Stomach (tissue), 9 donors: ENCODE results near the gene CREB3L1. TPM values are rescaled to one million over a fixed set of nuclear protein-coding genes. Genes with fewer than 3 reads are reported as not detected.
A peak's percentile ranks its signal among the peaks of the same experiment; 100 is the strongest.
"Not testable (repeated sequence)": the region's sequence is repeated elsewhere in the genome, so short reads cannot be mapped to it uniquely, and the experiment has no call there.

Experiments used
- DNase-seq, 2 donors: peaks; one replicate each; pipeline versions ENCODE4 v3.0.0 to v3.0.0-alpha.2; 2013 to 2019
- H3K27ac ChIP-seq, 5 donors: fragments of 200-600 bp in 4 of 5; sonication (generic) in 4 of 5; one replicate each; pipeline ENCODE4 v1.5.1; 2013 to 2019; ENCODE audit warnings: mild to moderate bottlenecking in 1 of 5, moderate library complexity in 1 of 5
- H3K27me3 ChIP-seq, 3 donors: fragments of 200-600 bp; sonication (generic); one replicate each; pipeline ENCODE4 v1.5.1; 2017 to 2019; ENCODE audit warnings: mixed run types in 1 of 3
- H3K36me3 ChIP-seq, 4 donors: fragments of 200-600 bp; sonication (generic); 1 replicate in 3 of 4; 2 replicates in 1 of 4; pipeline ENCODE4 v1.5.1; 2016 to 2019
- H3K4me1 ChIP-seq, 4 donors: fragments of 200-600 bp; sonication (generic); one replicate each; pipeline ENCODE4 v1.5.1; 2016 to 2019
- H3K4me3 ChIP-seq, 4 donors: fragments of 200-600 bp; sonication (generic) in 3 of 4; one replicate each; pipeline ENCODE4 v1.5.1; 2016 to 2019; ENCODE audit warnings: mild to moderate bottlenecking in 1 of 4
- H3K9me3 ChIP-seq, 4 donors: fragments of 200-600 bp; sonication (generic); one replicate each; pipeline ENCODE4 v1.5.1; 2016 to 2019
- EP300 ChIP-seq: sonication (generic); formaldehyde crosslinking; IDR thresholded peaks from one replicate; pipeline ENCODE4 v1.6.1; 2017; ENCODE audit warnings: antibody characterized with exemption
- POLR2A ChIP-seq, 4 donors: fragments of 450-650 bp; IDR thresholded peaks; one replicate each; pipeline ENCODE4 v1.6.1; 2016; ENCODE audit warnings: antibody characterized with exemption in 4 of 4, control low read depth in 2 of 4, mild to moderate bottlenecking in 1 of 4, moderate library complexity in 1 of 4
- POLR2AphosphoS5 ChIP-seq, 3 donors: sonication (generic); formaldehyde crosslinking; IDR thresholded peaks; one replicate each; pipeline ENCODE4 v1.6.1; 2016; ENCODE audit warnings: antibody characterized with exemption in 3 of 3
- WGBS, 5 donors: extraction: QIAGEN DNeasy Blood & Tissue Kit in 3 of 5; methylation state at CpG; one replicate each; pipeline versions ENCODE4 v1.1.5 to v1.1.7; 2013 to 2018; 5-methylcytosine and 5-hydroxymethylcytosine counted together
- intact Hi-C: fragments of 100-400 bp; cut with DNase I; formaldehyde crosslinking; loops from one replicate; pipeline ENCODE4 v1.15.1; 2023; ENCODE audit warnings: low total_unique reads
- polyA plus RNA-seq, 3 donors: library from polyadenylated mRNA; stranded (reverse); fragments of 200-250 nt; gene quantifications; one replicate each; pipeline ENCODE4 v1.2.3, GENCODE V29; 2013
- total RNA-seq, 5 donors: library from RNA; depleted of rRNA; stranded (reverse); fragments of >200 nt; gene quantifications; one replicate each; pipeline versions ENCODE4 v1.1.0 to v1.2.3, GENCODE V29; 2014 to 2016
- TF ChIP-seq, protein P1 (sequence below), 7 experiments: fragments of 450-650 bp in 4 of 7; fragments of 200-600 bp in 3 of 7; sonication (generic) in 3 of 7; IDR thresholded peaks; one replicate each; pipeline ENCODE4 v1.5.1; 2016 to 2019; ENCODE audit warnings: antibody characterized with exemption in 7 of 7, control low read depth in 2 of 7, mild to moderate bottlenecking in 1 of 7
- donor health status: healthy with polysubstance abuse.
- donor health status: Bipolar disorder and iron deficiency.
- donor health status: healthy.

The CREB3L1 gene
- total and polyA plus RNA-seq, 8 donors = 21.0 to 125 (median 48.4) TPM

DNA sequence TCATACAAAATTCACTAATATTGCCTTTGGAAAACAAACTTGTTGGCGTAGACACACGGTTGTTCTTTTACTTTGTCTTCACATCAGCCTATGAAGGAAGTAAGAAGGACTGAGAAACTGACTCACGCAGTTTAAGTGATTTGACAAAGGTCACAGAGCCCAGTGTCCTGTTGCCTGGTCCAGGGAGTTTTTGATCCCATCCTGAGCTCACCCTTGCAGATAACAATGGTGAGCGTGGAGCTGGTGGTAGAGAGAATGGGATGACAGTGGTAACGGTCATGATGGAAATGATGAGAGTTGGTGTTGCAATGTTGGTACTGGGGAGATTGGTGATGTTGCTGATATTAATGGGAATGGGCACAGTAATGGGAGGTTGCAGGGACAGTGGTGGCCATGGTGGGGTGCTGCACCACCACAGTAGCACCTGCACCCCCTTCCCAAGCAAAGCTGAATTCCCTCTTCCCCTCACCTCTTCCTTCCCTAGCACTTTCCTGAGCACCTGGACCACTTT lies 22.0 kb downstream of the CREB3L1 start:
- TF ChIP-seq POLR2AphosphoS5 (IDR thresholded peaks at IDR 0.05) (no peak), EP300 (no peak), POLR2A (IDR thresholded peaks at IDR 0.05) (no peak)
- TF ChIP-seq, protein P1, sequence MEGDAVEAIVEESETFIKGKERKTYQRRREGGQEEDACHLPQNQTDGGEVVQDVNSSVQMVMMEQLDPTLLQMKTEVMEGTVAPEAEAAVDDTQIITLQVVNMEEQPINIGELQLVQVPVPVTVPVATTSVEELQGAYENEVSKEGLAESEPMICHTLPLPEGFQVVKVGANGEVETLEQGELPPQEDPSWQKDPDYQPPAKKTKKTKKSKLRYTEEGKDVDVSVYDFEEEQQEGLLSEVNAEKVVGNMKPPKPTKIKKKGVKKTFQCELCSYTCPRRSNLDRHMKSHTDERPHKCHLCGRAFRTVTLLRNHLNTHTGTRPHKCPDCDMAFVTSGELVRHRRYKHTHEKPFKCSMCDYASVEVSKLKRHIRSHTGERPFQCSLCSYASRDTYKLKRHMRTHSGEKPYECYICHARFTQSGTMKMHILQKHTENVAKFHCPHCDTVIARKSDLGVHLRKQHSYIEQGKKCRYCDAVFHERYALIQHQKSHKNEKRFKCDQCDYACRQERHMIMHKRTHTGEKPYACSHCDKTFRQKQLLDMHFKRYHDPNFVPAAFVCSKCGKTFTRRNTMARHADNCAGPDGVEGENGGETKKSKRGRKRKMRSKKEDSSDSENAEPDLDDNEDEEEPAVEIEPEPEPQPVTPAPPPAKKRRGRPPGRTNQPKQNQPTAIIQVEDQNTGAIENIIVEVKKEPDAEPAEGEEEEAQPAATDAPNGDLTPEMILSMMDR (IDR thresholded peaks at IDR 0.05) = no peak
- DNase-seq = no peak
- Histone ChIP-seq H3K27ac (peak overlapping the region in 4 of 5 donors; percentile 1 to 74 (median 53)), H3K9me3 (no peaks in the 10 kb centered on the region), H3K4me1 (peaks cover 22 to 52% (median 31%) of the 10 kb centered on the region in 4 donors), H3K36me3 (peaks cover 9 to 47% (median 36%) of the 10 kb centered on the region in 4 donors), H3K27me3 (peaks cover 0 to 22% (median 0%) of the 10 kb centered on the region in 3 donors), H3K4me3 (no peak overlapping the region)
- intact Hi-C loops = loop anchor here (5.0 kb wide), 1 partner anchor 47 kb away; no protein-coding TSS in a partner anchor
- WGBS, 5 donors = 57 to 78% (median 68%) methylated on average over 5 of the region's 5 CpGs

DNA sequence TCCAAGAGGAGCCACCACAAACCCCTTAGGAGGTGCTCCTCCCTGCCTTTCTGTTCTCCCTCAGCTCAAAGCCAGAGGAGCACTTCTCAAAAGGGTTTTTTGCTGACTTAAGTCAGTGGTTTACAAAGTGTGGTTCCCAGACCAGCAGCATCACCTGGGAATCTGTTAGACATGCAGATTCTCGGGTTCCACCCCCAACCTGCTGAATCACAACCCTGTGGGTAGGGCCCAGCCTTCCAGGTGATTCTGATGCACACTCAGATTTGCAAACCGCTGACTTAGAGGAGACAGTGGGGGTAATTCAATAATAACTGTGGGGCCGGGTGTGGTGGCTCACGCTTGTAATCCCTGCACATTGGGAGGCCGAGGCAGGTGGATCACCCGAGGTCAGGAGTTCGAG lies 22.8 kb downstream of the CREB3L1 start:
- Histone ChIP-seq H3K36me3 (peaks cover 9 to 47% (median 36%) of the 10 kb centered on the region in 4 donors), H3K9me3 (no peaks in the 10 kb centered on the region), H3K27me3 (peaks cover 0 to 22% (median 0%) of the 10 kb centered on the region in 3 donors), H3K27ac (peak overlapping the region in 2 of 5 donors; percentile 70 to 74), H3K4me1 (peaks cover 14 to 45% (median 24%) of the 10 kb centered on the region in 4 donors), H3K4me3 (no peak overlapping the region)
- TF ChIP-seq POLR2AphosphoS5 (IDR thresholded peaks at IDR 0.05) (no peak), POLR2A (IDR thresholded peaks at IDR 0.05) (no peak), EP300 (no peak)
- TF ChIP-seq, protein P1 (IDR thresholded peaks at IDR 0.05) = no peak
- WGBS, 5 donors = 77 to 91% (median 88%) methylated on average over 7 of the region's 7 CpGs
- intact Hi-C loops = no loop called here
- DNase-seq = no peak

DNA sequence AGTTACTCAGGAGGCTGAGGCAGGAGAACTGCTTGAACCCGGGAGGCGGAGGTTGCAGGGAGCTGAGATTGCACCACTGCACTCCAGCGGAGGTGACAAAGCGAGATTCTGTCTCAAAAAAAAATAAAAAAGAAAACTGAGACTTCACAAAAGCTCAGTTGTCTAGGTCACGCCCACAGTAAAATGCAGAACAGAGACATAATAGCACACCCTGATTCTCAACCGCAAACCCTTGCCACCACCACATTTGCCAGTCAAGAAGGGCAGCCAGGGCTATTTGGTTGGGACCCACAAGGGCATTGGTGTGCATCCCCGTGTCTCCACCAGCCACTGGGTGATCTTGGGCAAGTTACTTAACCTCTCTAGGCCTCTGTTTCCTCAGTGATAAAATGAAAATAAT lies 25.4 kb downstream of the CREB3L1 start:
- intact Hi-C loops = no loop called here
- 84 to 94% (median 88%) methylated on average over 7 of the region's 7 CpGs for WGBS, 5 donors
- H3K4me3 ChIP-seq = no peak overlapping the region
- H3K9me3 ChIP-seq = no peaks in the 10 kb centered on the region
- H3K36me3 ChIP-seq = peaks cover 9 to 62% (median 44%) of the 10 kb centered on the region in 4 donors
- no peak for DNase-seq
- no peak overlapping the region for H3K27ac ChIP-seq
- TF ChIP-seq POLR2A (IDR thresholded peaks at IDR 0.05) (no peak), EP300 (no peak), POLR2AphosphoS5 (IDR thresholded peaks at IDR 0.05) (no peak)
- TF ChIP-seq, protein P1 (IDR thresholded peaks at IDR 0.05) = no peak
- peaks cover 0 to 19% (median 0%) of the 10 kb centered on the region in 4 donors for H3K4me1 ChIP-seq
- H3K27me3 ChIP-seq = no peaks in the 10 kb centered on the region

DNA sequence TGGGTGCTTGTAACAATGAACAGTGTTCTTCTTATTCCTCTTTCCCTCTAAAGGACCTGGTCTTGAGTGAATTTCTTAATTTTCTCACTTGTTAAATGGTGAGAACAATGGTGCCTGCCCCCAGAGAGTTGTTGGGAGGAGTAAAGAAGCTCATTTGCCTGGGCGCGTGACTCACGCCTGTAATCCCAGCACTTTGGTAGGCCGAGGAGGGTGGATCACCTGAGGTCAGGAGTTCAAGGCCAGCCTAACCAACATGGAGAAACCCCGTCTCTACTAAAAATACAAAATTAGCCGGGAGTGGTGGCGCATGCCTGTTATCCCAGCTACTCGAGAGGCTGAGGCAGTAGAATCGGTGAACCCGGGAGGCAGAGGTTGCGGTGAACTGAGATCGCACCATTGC lies 26.6 kb downstream of the CREB3L1 start:
- H3K9me3 ChIP-seq, H3K4me3 ChIP-seq, H3K27me3 ChIP-seq, H3K27ac ChIP-seq, DNase-seq, intact Hi-C loops: not testable (repeated sequence)
- H3K36me3 ChIP-seq = peaks cover 9 to 66% (median 49%) of the 10 kb centered on the region in 4 donors
- 86 to 92% (median 91%) methylated on average over 12 of the region's 12 CpGs for WGBS, 5 donors
- peaks cover 0 to 17% (median 6%) of the 10 kb centered on the region in 4 donors for H3K4me1 ChIP-seq

DNA sequence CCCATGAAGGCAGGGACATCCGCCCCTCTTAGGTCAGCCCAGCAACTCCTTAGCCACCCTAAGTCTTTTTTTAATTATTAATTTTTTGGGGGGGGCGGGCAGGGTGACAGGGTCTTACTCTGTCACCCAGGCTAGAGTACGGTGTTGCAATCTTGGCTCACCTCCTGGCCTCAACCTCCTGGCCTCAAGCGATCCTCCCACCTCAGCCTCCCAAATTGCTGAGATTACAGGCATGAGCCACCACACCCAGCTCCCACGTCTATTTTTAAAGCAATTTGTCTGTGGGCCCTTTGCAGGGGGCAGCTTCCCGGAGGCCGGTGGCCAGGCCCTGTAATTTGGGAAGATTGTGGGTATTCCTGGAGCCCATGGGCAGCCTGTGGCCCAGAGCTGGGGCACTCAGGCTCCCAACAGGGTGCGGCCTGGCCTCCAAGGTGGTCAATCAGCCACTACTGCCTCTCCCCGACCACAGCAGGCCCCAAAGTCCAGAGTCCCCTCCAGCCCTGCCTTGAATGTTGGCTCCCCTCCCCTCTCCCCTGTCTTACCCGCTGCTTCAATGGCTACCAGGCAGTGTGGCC lies 27.2 kb downstream of the CREB3L1 start:
- Histone ChIP-seq H3K36me3 (peaks cover 9 to 71% (median 51%) of the 10 kb centered on the region in 4 donors), H3K9me3 (no peaks in the 10 kb centered on the region), H3K27me3 (no peaks in the 10 kb centered on the region), H3K4me3 (no peak overlapping the region), H3K4me1 (peaks cover 0 to 10% (median 6%) of the 10 kb centered on the region in 4 donors), H3K27ac (peak overlapping the region in 1 of 5 donors; percentile 11)
- WGBS, 5 donors = 84 to 92% (median 90%) methylated on average over 8 to 10 of the region's 10 CpGs
- no peak for DNase-seq
- TF ChIP-seq EP300 = no peak
- no peak for TF ChIP-seq POLR2A (IDR thresholded peaks at IDR 0.05)
- no peak for TF ChIP-seq POLR2AphosphoS5 (IDR thresholded peaks at IDR 0.05)
- TF ChIP-seq, protein P1 (IDR thresholded peaks at IDR 0.05) = no peak
- intact Hi-C loops = loop anchor here (5.0 kb wide), 1 partner anchor 67 kb away; no protein-coding TSS in a partner anchor
